IMR-90 (cell line): ENCODE results near the gene LENG9. TPM values are rescaled to one million over a fixed set of nuclear protein-coding genes. Genes with fewer than 3 reads are reported as not detected.

Source experiments
- ATAC-seq: fragments of 200-7000 bp; cut with Tn5 transposase; 2 replicates; pipeline ENCODE4 v1.9.1; 2020; ENCODE audit warnings: low read depth, mild to moderate bottlenecking, moderate library complexity
- BruUV-seq: library from RNA; stranded (reverse); fragments of 400-500 nt; replicated peaks from 2 replicates; lab custom pipeline; 2021; lab: Mats Ljungman, UMichigan
- CTCF ChIA-PET: fragments of 300-600 bp; formaldehyde crosslinking; extraction: SDS; loops from one replicate; lab custom pipeline; 2021; ENCODE audit warnings: antibody characterized with exemption; lab: Yijun Ruan, JAX
- POLR2A ChIA-PET: fragments of 300-600 bp; sonication (Branson Sonifier 250); formaldehyde crosslinking; loops from one replicate; lab custom pipeline; 2022; ENCODE audit warnings: antibody characterized with exemption; ENCODE audit not compliant: unreplicated experiment; lab: Charles Lee
- DNase-seq: peaks from one replicate; pipeline ENCODE4 v3.0.0; 2013
- H2AFZ ChIP-seq: replicated peaks from 2 replicates; pipeline ENCODE3; 2013; ENCODE audit warnings: low read length, mild to moderate bottlenecking; ENCODE audit not compliant: poor library complexity
- H2AK5ac ChIP-seq: 2 replicates; pipeline ENCODE4 v1.6.1; 2013; ENCODE audit warnings: low read depth, low read length, inconsistent platforms
- H2AK9ac ChIP-seq: replicated peaks from 2 replicates; pipeline ENCODE3; 2013; ENCODE audit warnings: mild to moderate bottlenecking, low read depth, low read length, moderate library complexity; ENCODE audit not compliant: poor library complexity
- H2BK120ac ChIP-seq: 2 replicates; pipeline ENCODE4 v1.6.1; 2013; ENCODE audit warnings: low read depth, low read length, inconsistent platforms
- H2BK15ac ChIP-seq: 3 replicates; pipeline ENCODE4 v1.6.1; 2013; ENCODE audit warnings: low read depth, low read length, inconsistent platforms
- H2BK20ac ChIP-seq: 2 replicates; pipeline ENCODE4 v1.6.1; 2013; ENCODE audit warnings: low read depth, mild to moderate bottlenecking, inconsistent platforms, low read length, moderate library complexity
- H2BK5ac ChIP-seq: 2 replicates; pipeline ENCODE4 v1.6.1; 2013; ENCODE audit warnings: mild to moderate bottlenecking, low read depth, low read length, inconsistent platforms; ENCODE audit not compliant: poor library complexity, severe bottlenecking
- H3K14ac ChIP-seq: replicated peaks from 2 replicates; pipeline ENCODE4 v1.6.1; 2013; ENCODE audit warnings: low read depth, low read length, inconsistent platforms
- H3K18ac ChIP-seq: 2 replicates; pipeline ENCODE4 v1.6.1; 2013; ENCODE audit warnings: low read depth, low read length, control low read depth
- H3K23ac ChIP-seq: 2 replicates; pipeline ENCODE4 v1.6.1; 2013; ENCODE audit warnings: low read depth, low read length, inconsistent platforms
- H3K27ac ChIP-seq: 2 replicates; pipeline ENCODE4 v1.5.1; 2013; ENCODE audit warnings: mild to moderate bottlenecking, control low read depth, low read length; ENCODE audit not compliant: insufficient read depth
- H3K27me3 ChIP-seq: 2 replicates; pipeline ENCODE4 v1.6.1; 2013; ENCODE audit warnings: low read length; ENCODE audit not compliant: control insufficient read depth, insufficient read depth
- H3K36me3 ChIP-seq: 2 replicates; pipeline ENCODE4 v1.6.1; 2013; ENCODE audit warnings: low read length, mixed read lengths; ENCODE audit not compliant: control insufficient read depth, insufficient read depth
- H3K4ac ChIP-seq: 2 replicates; pipeline ENCODE4 v1.6.1; 2013; ENCODE audit warnings: low read depth, low read length, inconsistent platforms
- H3K4me1 ChIP-seq: 2 replicates; pipeline ENCODE4 v1.6.1; 2013; ENCODE audit warnings: low read length, mixed read lengths; ENCODE audit not compliant: control insufficient read depth, insufficient read depth
- H3K4me2 ChIP-seq: 2 replicates; pipeline ENCODE4 v1.6.1; 2013; ENCODE audit warnings: low read depth, mild to moderate bottlenecking, control low read depth, low read length, moderate library complexity
- H3K4me3 ChIP-seq: 2 replicates; pipeline ENCODE4 v1.5.1; 2013; ENCODE audit warnings: low read depth, mild to moderate bottlenecking, control low read depth, low read length, moderate library complexity; ENCODE audit not compliant: insufficient read depth
- H3K56ac ChIP-seq: 2 replicates; pipeline ENCODE4 v1.6.1; 2013; ENCODE audit warnings: low read length, inconsistent platforms; ENCODE audit not compliant: insufficient read depth; ENCODE audit errors: extremely low read depth
- H3K79me1 ChIP-seq, 2 experiments: 2 replicates each; pipeline ENCODE4 v1.6.1; 2013; ENCODE audit warnings: low read length in 2 of 2, inconsistent platforms in 1 of 2, low read depth in 1 of 2
- H3K9ac ChIP-seq: 2 replicates; pipeline ENCODE4 v1.6.1; 2013; ENCODE audit warnings: low read depth, low read length, control low read depth
- H3K9me1 ChIP-seq: 2 replicates; pipeline ENCODE4 v1.6.1; 2013; ENCODE audit warnings: low read length, inconsistent platforms; ENCODE audit not compliant: insufficient read depth
- H3K9me3 ChIP-seq: 2 replicates; pipeline ENCODE4 v1.6.1; 2013; ENCODE audit warnings: low read length; ENCODE audit not compliant: control insufficient read depth, insufficient read depth
- H4K20me1 ChIP-seq: 2 replicates; pipeline ENCODE4 v1.6.1; 2013; ENCODE audit warnings: low read length, inconsistent platforms; ENCODE audit not compliant: insufficient read depth
- H4K5ac ChIP-seq: 2 replicates; pipeline ENCODE4 v1.6.1; 2013; ENCODE audit warnings: mild to moderate bottlenecking, low read depth, low read length, control low read depth
- H4K8ac ChIP-seq, 2 experiments: 2 replicates each; pipeline ENCODE4 v1.6.1; 2013; ENCODE audit warnings: low read depth in 2 of 2, low read length in 2 of 2, control low read depth in 1 of 2, inconsistent platforms in 1 of 2
- H4K91ac ChIP-seq: 2 replicates; pipeline ENCODE4 v1.6.1; 2013; ENCODE audit warnings: low read depth, low read length, inconsistent platforms; ENCODE audit not compliant: insufficient read depth
- BHLHE40 ChIP-seq: fragments of 150-350 bp; IDR thresholded peaks from 2 replicates; pipeline ENCODE4 v1.6.1; 2016; ENCODE audit warnings: mild to moderate bottlenecking, low read depth, low read length
- CEBPB ChIP-seq: IDR thresholded peaks from 2 replicates; pipeline ENCODE4 v1.6.1; 2012; ENCODE audit warnings: low read depth, low read length, improper control_type of control experiment
- CHD1 ChIP-seq: IDR thresholded peaks from 2 replicates; pipeline ENCODE4 v1.6.1; 2012; ENCODE audit warnings: low read depth, low read length, improper control_type of control experiment
- CTCF ChIP-seq: conservative IDR thresholded peaks from 2 replicates; pipeline ENCODE4 v1.5.1; 2012; ENCODE audit warnings: mild to moderate bottlenecking, low read depth, low read length, improper control_type of control experiment
- MAZ ChIP-seq: IDR thresholded peaks from 2 replicates; pipeline ENCODE4 v1.6.1; 2012; ENCODE audit warnings: low read depth, mild to moderate bottlenecking, low read length, improper control_type of control experiment, moderate library complexity, borderline replicate concordance
- MXI1 ChIP-seq: IDR thresholded peaks from 2 replicates; pipeline ENCODE4 v1.6.1; 2012; ENCODE audit warnings: low read depth, mild to moderate bottlenecking, low read length, moderate library complexity, borderline replicate concordance
- RFX5 ChIP-seq: IDR thresholded peaks from 2 replicates; pipeline ENCODE4 v1.8.0; 2012; ENCODE audit warnings: low read depth, mild to moderate bottlenecking, low read length, moderate library complexity
- USF2 ChIP-seq: fragments of 150-350 bp; IDR thresholded peaks from 2 replicates; pipeline ENCODE4 v1.6.1; 2017; ENCODE audit warnings: mild to moderate bottlenecking, antibody characterized with exemption, low read length, low read depth
- WGBS, 2 experiments: methylation state at CpG; one replicate each; pipeline versions ENCODE4 v1.1.5 to v1.1.7; 2013; ENCODE audit warnings: missing lambda C conversion rate in 2 of 2; ENCODE audit not compliant: insufficient read length in 1 of 2; ENCODE audit errors: extremely low coverage in 2 of 2; 5-methylcytosine and 5-hydroxymethylcytosine counted together
- dilution Hi-C: fragments of 300-500 bp; cut with HindIII; formaldehyde crosslinking; loops from one replicate; pipeline ENCODE4 v1.14.3; 2018; ENCODE audit warnings: low sequenced_read_pairs; ENCODE audit not compliant: unreplicated experiment
- in situ Hi-C: fragments of 300-500 bp; cut with MboI; formaldehyde crosslinking; loops from 3 replicates; pipeline ENCODE4 v1.14.3; 2019; ENCODE audit warnings: low sequenced_read_pairs, inconsistent platforms, mixed read lengths
- intact Hi-C: fragments of 100-400 bp; cut with micrococcal nuclease; formaldehyde crosslinking; loops from 2 replicates; pipeline ENCODE4 v1.10.0; 2022
- polyA plus RNA-seq, 3 experiments: library from polyadenylated mRNA; depleted of rRNA; stranded (reverse); fragments of >200 nt; gene quantifications; 2 replicates each; pipeline ENCODE4 v1.2.3, GENCODE V29; 2012; ENCODE audit warnings: low replicate concordance in 1 of 3
- total RNA-seq: library from RNA; depleted of rRNA; stranded (reverse); fragments of >200 nt; gene quantifications from 2 replicates; pipeline ENCODE4 v1.2.3, GENCODE V29; 2012

LENG9 gene
- total and polyA plus RNA-seq, 2 of the 4 experiments (the other 2 are of a cell fraction) = 0.94 to 1.1 TPM

GRCh38 chr19:54507824-54508223 lies 44.2 kb upstream of the LENG9 start:
- Histone ChIP-seq H4K20me1 (no peaks in the 10 kb centered on the region), H2BK120ac (no peak overlapping the region), H3K4ac (no peak overlapping the region), H3K4me2 (no peak overlapping the region), H3K14ac (no peak overlapping the region), H3K18ac (no peak overlapping the region), H2AK9ac (no peak overlapping the region), H3K9me3 (peaks cover 11% of the 10 kb centered on the region), H3K27ac (no peak overlapping the region), H3K36me3 (no peaks in the 10 kb centered on the region), H3K23ac (no peak overlapping the region), H3K4me3 (no peak overlapping the region), H3K9ac (no peak overlapping the region), H2BK15ac (no peak overlapping the region), H2BK5ac (no peak overlapping the region), H3K4me1 (no peaks in the 10 kb centered on the region), H4K8ac (no peak overlapping the region), H3K56ac (no peak overlapping the region), H4K91ac (no peak overlapping the region), H2AK5ac (no peak overlapping the region), H3K79me1 (no peaks in the 10 kb centered on the region), H2AFZ (no peak overlapping the region), H3K27me3 (no peaks in the 10 kb centered on the region), H4K5ac (no peak overlapping the region), H3K9me1 (no peaks in the 10 kb centered on the region), H2BK20ac (no peak overlapping the region)
- BruUV-seq = no TSS peak
- intact Hi-C loops = no loop called here
- ChIA-PET POLR2A (no interaction called here), CTCF (no interaction called here)
- TF ChIP-seq MAZ (no peak), CEBPB (no peak), CTCF (no peak), CHD1 (no peak), BHLHE40 (no peak), RFX5 (no peak), MXI1 (no peak), USF2 (no peak)
- in situ Hi-C loops = no loop called here
- WGBS, 2 experiments = 50% methylated on average over 2 of the region's 12 CpGs; no CpG with 5 or more reads in 1 of the 2 experiments
- dilution Hi-C loops = no loop called here
- ATAC-seq (no peak), DNase-seq (no peak)
